Measurements from ENCODE around the gene TRPM2.
"Not testable (repeated sequence)": the region's sequence is repeated elsewhere in the genome, so short reads cannot be mapped to it uniquely, and the experiment has no call there.

Gene TRPM2

GRCh38 chr21:44375281-44375651 is 21.8 kb downstream of the TRPM2 start:
- no peak for DNase-seq (ENCODE audit: low read depth in 2 of 2)

GRCh38 chr21:44375761-44376241 is 22.4 kb downstream of the TRPM2 start:
- no peak for DNase-seq (ENCODE audit: low read depth in 2 of 2)

DNA sequence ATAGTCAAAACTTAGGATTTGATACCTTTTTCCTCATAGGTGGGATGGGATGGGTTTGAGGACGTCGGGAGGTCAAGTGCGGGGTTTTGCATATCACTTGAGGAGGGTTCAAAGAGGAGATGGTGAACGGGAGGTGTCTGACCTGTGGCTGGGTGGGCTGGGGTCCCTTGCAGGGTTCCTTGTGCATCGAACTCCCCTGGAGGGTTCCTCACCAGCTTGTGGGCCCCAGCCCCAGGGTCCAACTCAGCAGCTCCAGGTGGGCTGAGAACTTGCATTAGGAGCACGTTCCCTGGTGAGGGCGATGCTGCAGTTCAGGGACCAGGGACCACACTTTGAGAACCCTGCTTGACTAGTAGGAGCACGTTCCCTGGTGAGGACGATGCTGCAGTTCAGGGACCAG is 23.2 kb downstream of the TRPM2 start:
- no peak for DNase-seq (ENCODE audit: low read depth in 2 of 2)

GRCh38 chr21:44377201-44377921 is 23.9 kb downstream of the TRPM2 start:
- no peak for DNase-seq (ENCODE audit: low read depth in 2 of 2)

GRCh38 chr21:44377922-44378645 is 24.7 kb downstream of the TRPM2 start:
- no peak for DNase-seq (ENCODE audit: low read depth in 2 of 2)

GRCh38 chr21:44378646-44379514 is 25.5 kb downstream of the TRPM2 start:
- no peak for DNase-seq (ENCODE audit: low read depth in 2 of 2)

DNA sequence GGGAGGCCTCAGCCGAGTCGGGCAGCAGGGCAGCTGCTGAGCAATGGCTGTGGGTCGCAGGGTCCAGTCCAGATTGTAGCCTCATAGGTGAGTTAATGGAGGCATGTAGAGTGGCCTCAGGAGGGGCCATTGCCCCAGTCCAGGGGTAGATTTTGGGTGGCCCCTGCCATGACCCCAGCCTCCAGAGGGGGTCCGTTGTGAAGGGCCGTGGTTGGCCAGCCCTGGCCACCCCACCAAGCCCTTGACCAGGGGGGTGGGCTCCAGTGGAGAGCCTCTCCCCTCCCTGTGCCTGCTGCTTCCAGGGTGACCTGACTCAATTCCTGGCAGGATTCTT is 26.1 kb downstream of the TRPM2 start:
- DNase-seq (ENCODE audit: low read depth in 2 of 2): no peak

GRCh38 chr21:44379991-44380865 is 26.8 kb downstream of the TRPM2 start:
- no peak for DNase-seq (ENCODE audit: low read depth in 2 of 2)

DNA sequence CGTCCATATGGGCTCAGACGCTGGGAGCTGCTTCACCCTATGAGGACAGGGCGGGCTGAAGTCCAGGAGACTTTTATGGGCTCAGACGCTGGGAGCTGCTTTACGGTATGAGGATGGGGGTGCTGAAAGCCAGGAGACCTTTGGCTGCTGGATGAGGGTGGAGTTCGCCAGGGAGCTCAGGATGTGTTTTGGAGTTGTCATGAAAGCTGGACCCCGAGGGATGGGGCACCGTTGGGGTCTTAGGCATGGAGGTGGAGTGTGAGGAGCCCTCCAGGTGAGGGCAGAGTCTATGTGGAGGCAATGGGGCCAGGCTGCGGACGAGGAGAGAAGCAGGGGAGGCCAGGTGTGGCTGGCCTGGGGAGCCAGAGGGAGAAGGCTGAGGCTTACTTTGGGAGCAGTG is 27.5 kb downstream of the TRPM2 start:
- DNase-seq (ENCODE audit: low read depth in 2 of 2): no peak

DNA sequence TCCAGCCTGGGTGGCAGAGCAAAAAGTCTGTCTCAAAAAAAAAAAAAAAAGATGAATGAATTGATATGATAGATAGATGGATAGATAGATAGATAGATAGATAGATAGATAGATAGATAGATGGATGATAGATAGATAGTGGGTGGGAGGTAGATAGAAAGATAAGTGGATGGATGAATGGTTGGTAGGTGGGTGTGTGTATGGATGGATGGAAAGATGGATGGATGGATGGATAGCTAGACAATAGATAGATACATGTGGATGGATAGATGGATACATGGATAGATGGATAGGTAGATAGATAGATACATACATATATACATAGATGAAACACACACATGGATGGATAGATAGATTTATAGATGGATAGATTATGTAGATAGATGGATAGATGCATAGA is 28.5 kb downstream of the TRPM2 start:
- DNase-seq (ENCODE audit: low read depth in 2 of 2): no peak

DNA sequence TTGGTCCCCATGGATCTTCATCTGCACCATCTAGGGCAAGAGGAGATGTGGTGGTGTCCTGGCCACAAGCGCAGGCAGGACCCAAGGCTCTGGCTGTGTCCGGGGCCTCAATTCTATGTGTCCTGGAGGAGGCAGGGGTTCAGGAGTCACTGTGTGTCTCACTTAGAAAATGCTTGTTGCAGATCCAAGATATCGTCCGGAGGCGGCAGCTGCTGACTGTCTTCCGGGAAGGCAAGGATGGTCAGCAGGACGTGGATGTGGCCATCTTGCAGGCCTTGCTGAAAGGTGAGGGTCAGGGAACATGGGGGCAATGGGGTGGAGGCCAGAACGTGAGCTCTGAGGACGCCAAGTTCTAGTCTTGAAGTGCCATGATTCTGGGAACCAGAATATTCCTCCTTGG is 29.1 kb downstream of the TRPM2 start:
- no peak for DNase-seq (ENCODE audit: low read depth in 2 of 2)

GRCh38 chr21:44383216-44383615 is 29.8 kb downstream of the TRPM2 start:
- no peak for DNase-seq (ENCODE audit: low read depth in 2 of 2)

GRCh38 chr21:44384968-44385367 is 31.5 kb downstream of the TRPM2 start:
- no peak for DNase-seq (ENCODE audit: low read depth in 2 of 2)

DNA sequence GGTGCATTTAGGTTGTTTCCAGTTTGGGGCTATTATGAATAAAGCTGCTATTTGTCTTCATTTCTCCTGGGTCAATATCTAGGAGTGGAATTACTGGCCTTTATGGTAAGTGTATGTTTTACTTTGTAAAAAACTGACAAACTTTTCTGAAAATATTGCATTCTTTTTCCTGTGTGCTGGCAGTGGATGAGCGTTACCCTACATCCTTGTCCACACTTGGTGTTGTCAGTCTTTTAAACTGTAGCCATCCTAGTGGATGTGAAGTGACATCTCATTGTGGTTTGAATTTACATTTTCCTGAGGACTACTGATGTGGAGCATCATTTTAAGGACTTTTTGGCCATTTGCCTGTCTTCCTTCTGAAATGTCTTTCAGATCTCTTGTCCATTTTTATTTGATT is 35.9 kb downstream of the TRPM2 start:
- no peak for DNase-seq (ENCODE audit: low read depth in 2 of 2)

DNA sequence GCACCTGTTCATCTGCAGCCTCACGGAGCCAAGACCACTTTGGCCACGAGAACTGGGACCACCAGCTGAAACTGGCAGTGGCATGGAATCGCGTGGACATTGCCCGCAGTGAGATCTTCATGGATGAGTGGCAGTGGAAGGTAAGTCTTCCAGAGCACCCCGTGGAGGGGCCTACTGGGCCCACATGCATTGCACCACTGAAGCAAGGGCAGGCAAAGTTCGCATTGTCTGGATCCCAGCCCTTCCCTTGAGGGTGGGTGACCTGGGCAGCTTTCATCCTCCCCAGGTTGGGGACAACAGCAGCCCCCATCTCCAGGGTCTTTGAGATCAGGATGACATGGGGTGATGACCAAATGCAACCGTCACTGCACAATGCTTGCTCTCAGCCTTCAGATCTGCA is 37.5 kb downstream of the TRPM2 start:
- DNase-seq (ENCODE audit: low read depth in 2 of 2): no peak

GRCh38 chr21:44391345-44392091 is 38.1 kb downstream of the TRPM2 start:
- DNase-seq (ENCODE audit: low read depth in 2 of 2): no peak

DNA sequence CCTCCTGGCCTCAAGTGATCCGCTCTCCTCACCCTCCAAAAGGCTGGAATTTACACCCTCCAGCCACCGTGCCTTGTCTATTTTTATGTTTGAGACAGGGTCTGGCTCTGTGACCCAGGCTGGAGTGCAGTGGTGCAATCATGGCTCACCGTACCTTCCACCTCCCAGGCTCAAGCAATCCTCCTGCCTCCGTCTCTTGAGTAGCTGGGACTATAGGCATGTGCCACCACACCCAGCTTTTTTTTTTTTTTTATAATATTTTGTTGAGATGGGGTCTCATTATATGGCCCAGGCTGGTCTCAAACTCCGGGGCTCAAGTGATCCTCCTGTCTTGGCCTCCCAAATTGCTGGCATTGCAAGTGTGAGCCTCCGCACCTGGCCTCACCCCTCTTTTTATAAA is 38.8 kb downstream of the TRPM2 start:
- DNase-seq (ENCODE audit: low read depth in 2 of 2): no peak

GRCh38 chr21:44392916-44393315 is 39.5 kb downstream of the TRPM2 start:
- DNase-seq (ENCODE audit: low read depth in 2 of 2): no peak

DNA sequence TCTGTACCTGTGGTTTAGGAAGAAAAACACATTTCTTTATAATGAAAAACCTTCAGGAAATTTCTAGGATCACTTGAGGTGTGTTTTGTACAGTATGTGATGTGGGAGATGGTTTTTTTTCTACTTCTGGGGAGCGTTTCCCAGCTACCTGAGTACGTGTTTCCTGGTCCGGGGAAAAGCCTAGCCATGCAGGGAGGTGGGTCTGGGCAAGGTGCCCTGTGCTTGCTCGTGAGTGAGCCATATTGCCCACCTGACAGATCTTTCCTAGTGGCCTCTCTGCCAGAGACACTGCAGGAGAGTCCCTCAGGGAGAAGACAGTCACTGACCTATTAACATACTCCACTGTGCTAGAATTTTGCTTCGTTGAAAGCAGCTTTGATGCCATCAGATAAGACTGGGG is 41.3 kb downstream of the TRPM2 start:
- no peak for DNase-seq (ENCODE audit: low read depth in 2 of 2)

- DNase-seq (ENCODE audit: low read depth in 2 of 2): no peak
These were observed 41.8 kb downstream of the TRPM2 start for GRCh38 chr21:44395260-44395659.

DNA sequence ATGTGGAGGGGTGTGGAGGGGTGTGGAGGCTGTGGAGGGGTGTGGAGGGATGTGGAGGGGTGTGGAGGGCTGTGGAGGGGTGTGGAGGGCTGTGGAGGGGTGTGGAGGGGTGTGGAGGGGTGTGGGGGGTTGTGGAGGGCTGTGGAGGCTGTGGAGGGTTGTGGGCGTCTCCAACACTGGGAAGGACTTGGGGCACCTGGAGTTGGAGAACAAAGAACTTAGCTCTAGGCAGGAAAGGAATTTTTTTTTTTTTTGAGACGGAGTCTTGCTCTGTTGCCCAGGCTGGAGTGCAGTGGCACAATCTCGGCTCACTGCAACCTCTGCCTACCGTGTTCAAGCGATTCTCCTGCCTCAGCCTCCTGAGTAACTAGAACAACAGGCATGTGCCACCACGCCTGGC is 43.4 kb downstream of the TRPM2 start:
- DNase-seq (ENCODE audit: low read depth in 2 of 2): not testable (repeated sequence)

Measured in fibroblast of skin of left quadriceps (primary cell).